ENCODE measurements around the gene ABCB11. TPM values are rescaled to one million over a fixed set of nuclear protein-coding genes. Genes with fewer than 3 reads are reported as not detected.

Gene ABCB11
- total and polyA plus RNA-seq, 9 of the 15 experiments (the other 6 are each of a cell fraction or from before 2014, with no cell fraction given): 0.04 to 0.51 (median 0.10) TPM; not detected in 1

- H3K27ac ChIP-seq (ENCODE audit: extremely low read depth, low read depth, low read length): no peak overlapping the region
- BruUV-seq (replicated peaks): no TSS peak
- ChIA-PET CTCF (ENCODE audit: low intra/inter-chr PET ratio) (no interaction called here), POLR2A (interaction anchor here (0.8 to 1.1 kb wide), 4 partner anchors 29 to 233 kb away, joined by 3 to 4 read pairs (median 3); no protein-coding TSS in a partner anchor)
- H2AFZ ChIP-seq (ENCODE audit: low read depth, low read length): peak overlapping the region; percentile 36; the same call in 1 of the 2 replicates
- peak; percentile 29 for FAIRE-seq
- H3K9ac ChIP-seq (ENCODE audit: insufficient read depth in 1 of 2, low read depth in 2 of 2, low read length in 2 of 2): no peak overlapping the region
- no peaks in the 10 kb centered on the region; a peak in 2 of 5 replicates for H3K4me1 ChIP-seq (replicated peaks in 1 of 2; ENCODE audit: control insufficient read depth in 2 of 2, insufficient read depth in 2 of 2, low read length in 2 of 2)
- no peaks in the 10 kb centered on the region for H3K36me3 ChIP-seq (ENCODE audit: control insufficient read depth, insufficient read depth, low read length)
- no peaks in the 10 kb centered on the region for H3K9me3 ChIP-seq (replicated peaks; ENCODE audit: control insufficient read depth, insufficient read depth, low read depth, low read length)
- H3K27me3 ChIP-seq (ENCODE audit: control insufficient read depth in 2 of 2, insufficient read depth in 2 of 2, low read length in 2 of 2): no peaks in the 10 kb centered on the region
- intact Hi-C loops (cut with micrococcal nuclease) (no loop called here), in situ Hi-C loops (cut with MboI) (loop anchor here (25.0 kb wide), 1 partner anchor 442 kb away; no protein-coding TSS in a partner anchor)
- no peaks in the 10 kb centered on the region for H3K9me1 ChIP-seq (ENCODE audit: control insufficient read depth, insufficient read depth, low read length)
- DNase-seq (ENCODE audit: extremely low read depth in 1 of 4, low spot score in 3 of 4): no peak
- H4K20me1 ChIP-seq (replicated peaks; ENCODE audit: control insufficient read depth, insufficient read depth, low read length): no peaks in the 10 kb centered on the region
- no peak for TF ChIP-seq GTF2B (IDR thresholded peaks at IDR 0.05; ENCODE audit: extremely low read depth, insufficient read length)
- TF ChIP-seq MAFG (tag; conservative IDR thresholded peaks at IDR 0.05): peak; percentile 81
- no peak for TF ChIP-seq FOXJ3 (CRISPR knock-in tag; IDR thresholded peaks at IDR 0.05)
- no peak for TF ChIP-seq ESRRA (IDR thresholded peaks at IDR 0.05; ENCODE audit: borderline replicate concordance, low read depth)
- no peak for TF ChIP-seq MCM3 (IDR thresholded peaks at IDR 0.05)
- TF ChIP-seq HDAC3 (IDR thresholded peaks at IDR 0.05; ENCODE audit: borderline replicate concordance, partially characterized antibody): no peak
- TF ChIP-seq SNIP1 (IDR thresholded peaks at IDR 0.05; ENCODE audit: low read depth): no peak
- TF ChIP-seq ZNF324 (CRISPR knock-in tag; IDR thresholded peaks at IDR 0.05): no peak
- no peak for TF ChIP-seq MTA2 (IDR thresholded peaks at IDR 0.05; ENCODE audit: low read depth)
- no peak for TF ChIP-seq TAF9B (IDR thresholded peaks at IDR 0.05; ENCODE audit: partially characterized antibody)
- TF ChIP-seq NFATC3 (IDR thresholded peaks at IDR 0.05): no peak
- no peak for TF ChIP-seq POLR2A (conservative IDR thresholded peaks at IDR 0.05)
- no peak for TF ChIP-seq ERF (CRISPR knock-in tag; IDR thresholded peaks at IDR 0.05)
- TF ChIP-seq TCF3 (CRISPR knock-in tag; IDR thresholded peaks at IDR 0.05): no peak
- no peak for TF ChIP-seq NR2C2 (CRISPR knock-in tag; IDR thresholded peaks at IDR 0.05)
- TF ChIP-seq NR2C2 (tag; IDR thresholded peaks at IDR 0.05): no peak
- TF ChIP-seq CBX2 (IDR thresholded peaks at IDR 0.05; ENCODE audit: insufficient read depth, low read length, poor library complexity, severe bottlenecking): no peak
- TF ChIP-seq NONO (IDR thresholded peaks at IDR 0.05; ENCODE audit: low read depth in 2 of 2, low read length in 1 of 2): no peak
- TF ChIP-seq C11orf30 (IDR thresholded peaks at IDR 0.05; ENCODE audit: low read depth): peak; percentile 86
- no peak for TF ChIP-seq SUPT5H (IDR thresholded peaks at IDR 0.05)
- no peak for TF ChIP-seq KLF13 (tag; IDR thresholded peaks at IDR 0.05; ENCODE audit: borderline replicate concordance, low read depth)
- peak; percentile 81 for TF ChIP-seq MAFK (IDR thresholded peaks at IDR 0.05; ENCODE audit: low read length)
- no peak for TF ChIP-seq ARHGAP35 (IDR thresholded peaks at IDR 0.05; ENCODE audit: partially characterized antibody)
- no peak for TF ChIP-seq TEAD2 (tag; IDR thresholded peaks at IDR 0.05)
- TF ChIP-seq KDM4B (IDR thresholded peaks at IDR 0.05; ENCODE audit: borderline replicate concordance in 2 of 2, low read depth in 1 of 2): no peak
- TF ChIP-seq MAFF (IDR thresholded peaks at IDR 0.05; ENCODE audit: low read length): peak; percentile 76
- no peak for TF ChIP-seq ZNF696 (CRISPR knock-in tag; conservative IDR thresholded peaks at IDR 0.05)
- peak; percentile 89 for TF ChIP-seq ZNF316 (IDR thresholded peaks at IDR 0.05)
- no peak overlapping the region for H3K4me3 ChIP-seq
- H3K79me2 ChIP-seq (ENCODE audit: control insufficient read depth, insufficient read depth, low read length): no peaks in the 10 kb centered on the region
- ATAC-seq: peak; percentile 31
- H3K4me2 ChIP-seq (ENCODE audit: insufficient read depth, low read length): no peak overlapping the region
- 93% methylated on average over 2 of the region's 2 CpGs for WGBS (ENCODE audit: insufficient coverage, low coverage, missing lambda C conversion rate)
These were observed 61.3 kb downstream of the ABCB11 start for GRCh38 chr2:168969865-168970264.
